HepG2 (cell line): ENCODE measurements around the gene SYNE3. TPM values are rescaled to one million over a fixed set of nuclear protein-coding genes. Genes with fewer than 3 reads are reported as not detected.

Experiments used
- HOMEZ ChIP-seq: IDR thresholded peaks from 2 replicates; pipeline ENCODE4 v1.6.1; 2016; ENCODE audit warnings: low read depth
- JUNB ChIP-seq: sonication (generic); formaldehyde crosslinking; IDR thresholded peaks from 2 replicates; pipeline ENCODE4 v1.8.0; 2022; ENCODE audit warnings: missing genetic modification reagents, mild to moderate bottlenecking, borderline replicate concordance
- MED1 ChIP-seq: sonication (generic); formaldehyde crosslinking; IDR thresholded peaks from 2 replicates; pipeline ENCODE4 v1.4.0; 2020; ENCODE audit warnings: missing genetic modification reagents
- SIN3A ChIP-seq: IDR thresholded peaks from 2 replicates; pipeline ENCODE4 v1.6.1; 2011; ENCODE audit warnings: low read depth, mild to moderate bottlenecking, control low read depth, low read length, borderline replicate concordance
- SP2 ChIP-seq: sonication (generic); formaldehyde crosslinking; IDR thresholded peaks from 2 replicates; pipeline ENCODE4 v1.5.1; 2020; ENCODE audit warnings: mild to moderate bottlenecking, missing genetic modification reagents
- TFE3 ChIP-seq: IDR thresholded peaks from 2 replicates; pipeline ENCODE4 v1.6.1; 2016
- ZNF18 ChIP-seq: sonication (generic); formaldehyde crosslinking; IDR thresholded peaks from 2 replicates; pipeline ENCODE4 v1.8.0; 2022; ENCODE audit warnings: mild to moderate bottlenecking, missing genetic modification reagents; ENCODE audit not compliant: insufficient replicate concordance
- ZNF414 ChIP-seq: sonication (generic); formaldehyde crosslinking; IDR thresholded peaks from 2 replicates; pipeline ENCODE4 v1.5.0; 2020; ENCODE audit warnings: missing genetic modification reagents
- ZNF512 ChIP-seq: sonication (generic); formaldehyde crosslinking; IDR thresholded peaks from 2 replicates; pipeline ENCODE4 v1.4.0; 2020; ENCODE audit warnings: mild to moderate bottlenecking, missing genetic modification reagents
- ZNF512B ChIP-seq: sonication (generic); formaldehyde crosslinking; IDR thresholded peaks from 2 replicates; pipeline ENCODE4 v1.5.1; 2020; ENCODE audit warnings: missing genetic modification reagents, mild to moderate bottlenecking, borderline replicate concordance
- ZNF564 ChIP-seq: sonication (generic); formaldehyde crosslinking; IDR thresholded peaks from 2 replicates; pipeline ENCODE4 v1.8.1; 2023; ENCODE audit warnings: mild to moderate bottlenecking, missing genetic modification reagents
- ZNF629 ChIP-seq: sonication (generic); formaldehyde crosslinking; conservative IDR thresholded peaks from 2 replicates; pipeline ENCODE4 v1.5.0; 2020; ENCODE audit warnings: missing genetic modification reagents
- polyA plus RNA-seq, 8 experiments: library from polyadenylated mRNA; depleted of rRNA in 3 of 8; stranded (reverse) in 7 of 8; unstranded in 1 of 8; fragments of >200 nt; fragmentation: Illumina TruSeq in 4 of 8; extraction: Trizol in 4 of 8; gene quantifications; 2 replicates each; pipeline versions ENCODE4 v1.2.1 to v1.2.3, GENCODE V29; 2011 to 2016; ENCODE audit warnings: low read depth in 4 of 8, missing spikeins in 1 of 8, mixed read lengths in 1 of 8; ENCODE audit not compliant: insufficient read depth in 1 of 8
- total RNA-seq, 5 experiments: library from RNA; depleted of rRNA; stranded (reverse); fragments of >200 nt; fragmentation: Illumina TruSeq; extraction: Trizol; gene quantifications; 2 replicates each; pipeline ENCODE4 v1.2.3, GENCODE V29; 2016; ENCODE audit warnings: low read depth in 1 of 5

The SYNE3 gene
- total and polyA plus RNA-seq, 2 of the 13 experiments (the other 11 are each of a cell fraction or from before 2014, with no cell fraction given): 7.8 to 8.0 TPM

GRCh38 chr14:95515596-95516552 lies 576 bp downstream of the SYNE3 start (continued):
- TF ChIP-seq ZNF512 (CRISPR knock-in tag) (no peak), SP2 (no peak), SIN3A (0 out of 2 replicates have a peak, but pooled peaks have one; percentile 36), ZNF18 (CRISPR knock-in tag) (no peak), HOMEZ (no peak), ZNF564 (CRISPR knock-in tag) (0 out of 2 replicates have a peak, but pooled peaks have one; percentile 18), JUNB (CRISPR knock-in tag) (no peak), TFE3 (CRISPR knock-in tag) (0 out of 2 replicates have a peak, but pooled peaks have one; percentile 29), ZNF629 (CRISPR knock-in tag) (peak; percentile 44), MED1 (CRISPR knock-in tag) (peak; percentile 34; the same call in 1 of the 2 replicates), ZNF414 (peak; percentile 38; the same call in 1 of the 2 replicates), ZNF512B (no peak)
